Neuronal stem cell (in vitro differentiated cells): ENCODE results near the gene EIF4G3.

Experiments used
- DNase-seq: peaks from one replicate; pipeline ENCODE4 v3.0.0-alpha.2; 2013; ENCODE audit warnings: low spot score
- H2AFZ ChIP-seq: one replicate; pipeline ENCODE4 v1.6.1; 2013; ENCODE audit warnings: mild to moderate bottlenecking, low read length, inconsistent platforms
- H2AK5ac ChIP-seq: 2 replicates; pipeline ENCODE4 v1.6.1; 2013; ENCODE audit warnings: low read depth, mild to moderate bottlenecking, inconsistent platforms, low read length, moderate library complexity, mixed read lengths
- H2BK120ac ChIP-seq: 2 replicates; pipeline ENCODE4 v1.6.1; 2013; ENCODE audit warnings: low read depth, mild to moderate bottlenecking, inconsistent platforms, low read length, moderate library complexity, mixed read lengths
- H2BK12ac ChIP-seq: one replicate; pipeline ENCODE4 v1.6.1; 2013; ENCODE audit warnings: low read length, inconsistent platforms
- H2BK15ac ChIP-seq: 2 replicates; pipeline ENCODE4 v1.6.1; 2013; ENCODE audit warnings: mild to moderate bottlenecking, low read length, inconsistent platforms, mixed read lengths
- H2BK5ac ChIP-seq: one replicate; pipeline ENCODE4 v1.6.1; 2013; ENCODE audit warnings: inconsistent platforms, mild to moderate bottlenecking, low read length, moderate library complexity
- H3K14ac ChIP-seq: one replicate; pipeline ENCODE4 v1.6.1; 2013; ENCODE audit warnings: low read length, inconsistent platforms
- H3K18ac ChIP-seq: 2 replicates; pipeline ENCODE4 v1.6.1; 2013; ENCODE audit warnings: low read length, inconsistent platforms
- H3K23ac ChIP-seq: 2 replicates; pipeline ENCODE4 v1.6.1; 2013; ENCODE audit warnings: low read depth, mild to moderate bottlenecking, mixed read lengths, low read length, inconsistent platforms; ENCODE audit not compliant: poor library complexity
- H3K27ac ChIP-seq: replicated peaks from 3 replicates; pipeline ENCODE4 v1.5.1; 2013; ENCODE audit warnings: low read length, inconsistent platforms
- H3K27me3 ChIP-seq, 3 experiments: 2 replicates each; pipeline ENCODE4 v1.6.1; 2013; ENCODE audit warnings: low read length in 3 of 3, mild to moderate bottlenecking in 2 of 3, inconsistent platforms in 1 of 3, low read depth in 1 of 3, mixed read lengths in 1 of 3, moderate library complexity in 1 of 3; ENCODE audit not compliant: control insufficient read depth in 3 of 3, insufficient read depth in 3 of 3
- H3K36me3 ChIP-seq, 2 donors: replicated peaks in 1 of 2; 2 replicates each; pipeline ENCODE4 v1.6.1; 2013; ENCODE audit warnings: low read length in 2 of 2; ENCODE audit not compliant: control insufficient read depth in 2 of 2, insufficient read depth in 2 of 2
- H3K4ac ChIP-seq: 2 replicates; pipeline ENCODE4 v1.6.1; 2013; ENCODE audit warnings: inconsistent platforms, mild to moderate bottlenecking, low read length, moderate library complexity
- H3K4me1 ChIP-seq, 2 donors: 1 replicate in 1 of 2; 2 replicates in 1 of 2; pipeline ENCODE4 v1.6.1; 2013; ENCODE audit warnings: low read length in 2 of 2, low read depth in 1 of 2; ENCODE audit not compliant: control insufficient read depth in 2 of 2, insufficient read depth in 1 of 2
- H3K4me2 ChIP-seq: one replicate; pipeline ENCODE4 v1.6.1; 2013; ENCODE audit warnings: mild to moderate bottlenecking, low read length, inconsistent platforms; ENCODE audit not compliant: insufficient read depth, poor library complexity, severe bottlenecking
- H3K4me3 ChIP-seq, 2 donors: 2 replicates each; pipeline ENCODE4 v1.5.1; 2013; ENCODE audit warnings: low read length in 2 of 2, mild to moderate bottlenecking in 2 of 2, inconsistent platforms in 1 of 2, moderate library complexity in 1 of 2
- H3K79me1 ChIP-seq: one replicate; pipeline ENCODE4 v1.6.1; 2013; ENCODE audit warnings: low read depth, mild to moderate bottlenecking, inconsistent platforms, low read length, moderate library complexity
- H3K9ac ChIP-seq: one replicate; pipeline ENCODE4 v1.6.1; 2013; ENCODE audit warnings: mild to moderate bottlenecking, low read depth, low read length, inconsistent platforms; ENCODE audit not compliant: poor library complexity
- H3K9me3 ChIP-seq, 2 donors: replicated peaks in 1 of 2; 2 replicates each; pipeline versions ENCODE3 to v1.6.1; 2013; ENCODE audit warnings: low read length in 2 of 2, mild to moderate bottlenecking in 2 of 2, inconsistent platforms in 1 of 2, low read depth in 1 of 2, mixed read lengths in 1 of 2, moderate library complexity in 1 of 2; ENCODE audit not compliant: control insufficient read depth in 2 of 2, insufficient read depth in 1 of 2
- H4K8ac ChIP-seq: one replicate; pipeline ENCODE4 v1.6.1; 2013; ENCODE audit warnings: low read depth, mild to moderate bottlenecking, inconsistent platforms, low read length, moderate library complexity
- H4K91ac ChIP-seq: one replicate; pipeline ENCODE4 v1.6.1; 2013; ENCODE audit warnings: low read length, low read depth, mild to moderate bottlenecking, inconsistent platforms; ENCODE audit not compliant: poor library complexity
- WGBS, 2 donors: extraction: QIAGEN DNeasy Blood & Tissue Kit; methylation state at CpG; one replicate each; pipeline ENCODE4 v1.1.7; 2013; ENCODE audit warnings: missing lambda C conversion rate in 2 of 2, mixed read lengths in 1 of 2; ENCODE audit not compliant: insufficient read length in 2 of 2, insufficient replicate concordance in 1 of 2; ENCODE audit errors: extremely low coverage in 2 of 2; 5-methylcytosine and 5-hydroxymethylcytosine counted together

Gene EIF4G3

DNA sequence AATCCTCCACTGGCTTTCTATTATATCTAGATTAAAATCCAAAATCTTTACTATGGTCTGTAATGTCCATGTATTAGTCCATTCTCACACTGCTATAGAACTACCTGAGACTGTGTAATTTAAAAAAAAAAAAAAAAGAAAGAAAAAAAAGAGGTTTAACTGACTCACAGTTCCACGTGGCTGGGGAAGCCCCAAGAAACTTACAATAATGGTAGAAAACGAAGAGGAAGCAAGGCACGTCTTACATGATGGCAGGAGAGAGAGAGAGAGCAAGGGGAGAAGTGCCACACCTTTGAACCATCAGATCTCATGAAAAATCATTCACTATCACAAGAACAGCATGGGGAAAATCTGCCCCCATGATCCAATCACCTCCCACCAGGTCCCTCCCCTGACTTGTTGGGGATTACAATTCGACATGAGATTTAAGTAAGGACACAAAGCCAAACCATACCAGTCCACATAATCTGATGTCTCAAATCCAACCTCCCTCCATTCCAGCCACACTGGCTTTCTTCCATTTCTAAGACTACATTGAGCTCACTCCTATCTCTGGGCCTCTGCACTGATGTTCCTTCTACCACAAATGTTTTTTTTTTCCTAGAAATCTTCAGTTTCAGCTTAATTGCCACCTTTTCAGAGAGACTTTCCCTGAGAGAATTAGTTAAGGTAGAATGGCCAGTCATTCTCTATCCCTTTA lies 92.4 kb downstream of the EIF4G3 start:
- H2BK12ac ChIP-seq: no peak overlapping the region
- no peak overlapping the region for H3K4me3 ChIP-seq
- H3K4ac ChIP-seq: no peak overlapping the region
- no peak overlapping the region for H2BK5ac ChIP-seq
- peaks cover 0 to 3% of the 10 kb centered on the region in 2 donors for H3K9me3 ChIP-seq
- no peak overlapping the region for H3K27ac ChIP-seq
- H2AFZ ChIP-seq: no peak overlapping the region
- H2AK5ac ChIP-seq: no peak overlapping the region
- no peak overlapping the region for H3K18ac ChIP-seq
- no peak overlapping the region for H4K91ac ChIP-seq
- no peak overlapping the region for H3K14ac ChIP-seq
- H3K36me3 ChIP-seq: peaks cover 12 to 48% of the 10 kb centered on the region in 2 donors
- H3K4me2 ChIP-seq: no peak overlapping the region
- H2BK120ac ChIP-seq: no peak overlapping the region
- no peaks in the 10 kb centered on the region for H3K4me1 ChIP-seq
- peaks cover 1% of the 10 kb centered on the region for H3K79me1 ChIP-seq
- no peak overlapping the region for H4K8ac ChIP-seq
- no peak overlapping the region for H2BK15ac ChIP-seq
- DNase-seq: no peak
- no peaks in the 10 kb centered on the region for H3K27me3 ChIP-seq
- H3K23ac ChIP-seq: no peak overlapping the region
- H3K9ac ChIP-seq: no peak overlapping the region
- no CpG with 5 or more reads among the region's 4 CpGs for WGBS, 2 donors

DNA sequence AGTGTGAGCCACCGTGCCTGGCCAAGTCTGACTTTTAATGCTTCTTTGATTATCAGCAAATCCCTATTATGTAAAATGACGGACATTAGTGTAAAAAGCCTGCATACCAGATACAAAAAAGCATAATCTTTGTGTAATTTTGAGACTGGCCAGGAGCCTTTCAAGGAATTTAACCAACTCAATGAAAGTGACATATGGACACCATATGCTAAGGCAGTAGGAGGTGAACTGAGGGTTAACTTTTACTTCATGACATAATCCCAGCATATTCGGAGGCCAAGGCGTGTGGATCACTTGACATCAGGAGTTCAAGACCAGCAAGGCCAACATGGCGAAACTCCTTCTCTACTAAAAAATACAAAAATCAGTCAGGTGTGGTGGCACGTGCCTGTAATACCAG lies 94.6 kb downstream of the EIF4G3 start:
- Histone ChIP-seq H3K27ac (no peak overlapping the region), H4K91ac (no peak overlapping the region), H3K79me1 (no peaks in the 10 kb centered on the region), H3K36me3 (peaks cover 10 to 34% of the 10 kb centered on the region in 2 donors), H2BK15ac (no peak overlapping the region), H2AK5ac (no peak overlapping the region), H3K14ac (no peak overlapping the region), H3K4ac (no peak overlapping the region), H2AFZ (no peak overlapping the region), H3K9me3 (peaks cover 0 to 3% of the 10 kb centered on the region in 2 donors), H2BK12ac (no peak overlapping the region), H3K27me3 (no peaks in the 10 kb centered on the region), H2BK120ac (no peak overlapping the region), H3K18ac (no peak overlapping the region), H3K23ac (no peak overlapping the region), H2BK5ac (no peak overlapping the region), H4K8ac (no peak overlapping the region), H3K9ac (no peak overlapping the region), H3K4me3 (no peak overlapping the region), H3K4me2 (no peak overlapping the region), H3K4me1 (no peaks in the 10 kb centered on the region)
- no CpG with 5 or more reads among the region's 6 CpGs for WGBS, 2 donors
- DNase-seq: no peak

DNA sequence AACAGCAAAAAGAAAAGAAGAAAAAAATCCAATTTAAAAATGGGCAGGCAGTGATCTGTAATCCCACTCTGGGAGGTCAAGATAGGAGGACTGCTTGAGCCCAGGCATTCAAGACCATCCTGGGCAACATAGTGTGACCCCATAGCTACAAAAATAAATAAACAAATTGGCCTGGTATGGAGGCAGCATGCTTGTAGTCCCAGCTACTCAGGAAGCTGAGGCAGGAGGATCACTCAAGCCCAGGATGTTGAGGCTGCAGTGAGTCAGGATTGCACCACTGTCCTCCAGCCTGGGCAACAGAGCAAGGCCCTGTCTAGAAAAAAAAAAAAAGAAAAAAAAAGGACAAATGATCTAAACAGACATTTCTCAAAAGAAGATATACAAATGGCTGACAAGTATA lies 99.6 kb downstream of the EIF4G3 start:
- Histone ChIP-seq H3K4me1 (no peaks in the 10 kb centered on the region), H3K79me1 (no peaks in the 10 kb centered on the region), H2BK12ac (no peak overlapping the region), H3K27me3 (no peaks in the 10 kb centered on the region), H3K14ac (no peak overlapping the region), H2AFZ (no peak overlapping the region), H2BK15ac (no peak overlapping the region), H3K23ac (no peak overlapping the region), H2BK5ac (no peak overlapping the region), H2AK5ac (no peak overlapping the region), H3K4ac (no peak overlapping the region), H3K18ac (no peak overlapping the region), H3K4me3 (no peak overlapping the region), H3K27ac (no peak overlapping the region), H3K9ac (no peak overlapping the region), H3K4me2 (no peak overlapping the region), H4K91ac (no peak overlapping the region), H3K36me3 (peaks cover 2 to 24% of the 10 kb centered on the region in 2 donors), H2BK120ac (no peak overlapping the region), H4K8ac (no peak overlapping the region), H3K9me3 (peaks cover 0 to 5% of the 10 kb centered on the region in 2 donors)
- DNase-seq: no peak

DNA sequence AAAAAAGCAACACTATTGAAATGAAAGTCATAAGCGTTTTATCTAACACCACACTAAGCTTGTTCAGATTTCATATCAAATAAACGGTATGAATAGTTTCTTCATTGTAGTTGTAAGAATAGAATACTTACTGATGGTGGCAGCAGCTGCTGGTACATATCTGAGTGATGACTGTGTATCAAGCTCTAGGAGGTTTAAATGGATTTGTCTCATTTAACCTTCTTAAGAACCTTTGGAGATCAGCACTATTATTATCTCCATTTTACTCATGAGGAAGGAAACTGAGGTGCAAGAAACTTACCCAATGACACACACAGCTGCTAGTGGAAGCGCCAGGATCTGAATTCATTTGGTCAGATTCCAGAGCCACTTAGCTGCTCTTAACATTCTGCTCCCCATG lies 104.0 kb downstream of the EIF4G3 start:
- no peak overlapping the region for H2BK15ac ChIP-seq
- peaks cover 0 to 19% of the 10 kb centered on the region in 2 donors for H3K36me3 ChIP-seq
- H2AK5ac ChIP-seq: no peak overlapping the region
- H2BK12ac ChIP-seq: no peak overlapping the region
- no peak overlapping the region for H3K27ac ChIP-seq
- no peak overlapping the region for H3K14ac ChIP-seq
- no CpG with 5 or more reads among the region's 3 CpGs for WGBS, 2 donors
- peaks cover 0 to 2% of the 10 kb centered on the region in 2 donors for H3K9me3 ChIP-seq
- no peak overlapping the region for H2BK5ac ChIP-seq
- peaks cover 0 to 10% of the 10 kb centered on the region in 2 donors for H3K4me1 ChIP-seq
- DNase-seq: no peak
- no peak overlapping the region for H2BK120ac ChIP-seq
- H3K4me3 ChIP-seq: no peak overlapping the region
- H2AFZ ChIP-seq: no peak overlapping the region
- no peak overlapping the region for H3K18ac ChIP-seq
- no peak overlapping the region for H3K23ac ChIP-seq
- H3K4ac ChIP-seq: no peak overlapping the region
- H3K27me3 ChIP-seq: no peaks in the 10 kb centered on the region
- H3K9ac ChIP-seq: no peak overlapping the region
- H4K91ac ChIP-seq: no peak overlapping the region
- H3K4me2 ChIP-seq: no peak overlapping the region
- no peaks in the 10 kb centered on the region for H3K79me1 ChIP-seq
- H4K8ac ChIP-seq: no peak overlapping the region
